HG02610 (cell line): Measurements from ENCODE around the gene COA8.

Experiments
- ATAC-seq: cut with Tn5 transposase; IDR thresholded peaks from one replicate; pipeline ENCODE4 v1.9.1; 2021; ENCODE audit warnings: mild to moderate bottlenecking, moderate library complexity; ENCODE audit not compliant: unreplicated experiment

Gene COA8

GRCh38 chr14:103535891-103536565 lies 26.7 kb upstream of the COA8 start:
- no peak for ATAC-seq

GRCh38 chr14:103536693-103537092 lies 26.1 kb upstream of the COA8 start:
- no peak for ATAC-seq

GRCh38 chr14:103537175-103537990 lies 25.4 kb upstream of the COA8 start:
- no peak for ATAC-seq

- no peak for ATAC-seq
Measured at GRCh38 chr14:103538291-103539055, 24.3 kb upstream of the COA8 start.

- no peak for ATAC-seq
Measured at GRCh38 chr14:103539056-103539825, 23.5 kb upstream of the COA8 start.

- no peak for ATAC-seq
Measured at GRCh38 chr14:103540821-103541708, 21.7 kb upstream of the COA8 start.

GRCh38 chr14:103541709-103542604 lies 20.8 kb upstream of the COA8 start:
- no peak for ATAC-seq

- ATAC-seq, result no peak
Measured at GRCh38 chr14:103542605-103543088, 20.1 kb upstream of the COA8 start.

- no peak for ATAC-seq
Measured at GRCh38 chr14:103543140-103543539, 19.6 kb upstream of the COA8 start.

- no peak for ATAC-seq
Measured at GRCh38 chr14:103543721-103544387, 18.9 kb upstream of the COA8 start.

- ATAC-seq, result no peak
Measured at GRCh38 chr14:103544388-103545218, 18.2 kb upstream of the COA8 start.

- no peak for ATAC-seq
Measured at GRCh38 chr14:103545219-103545914, 17.4 kb upstream of the COA8 start.

- no peak for ATAC-seq
Measured at GRCh38 chr14:103545915-103546651, 16.7 kb upstream of the COA8 start.

GRCh38 chr14:103546652-103547454 lies 15.9 kb upstream of the COA8 start:
- no peak for ATAC-seq

GRCh38 chr14:103547455-103547940 lies 15.3 kb upstream of the COA8 start:
- ATAC-seq, result no peak
